ENCODE data around the gene PKP1. TPM values are rescaled to one million over a fixed set of nuclear protein-coding genes. Genes with fewer than 3 reads are reported as not detected.

The PKP1 gene
- total RNA-seq, 6 experiments from 2014 or later: not detected

GRCh38 chr1:201277441-201277840 lies 5.9 kb upstream of the PKP1 start:
- Mint-ChIP-seq H3K27ac (no peak overlapping the region), H3K4me3 (no peak overlapping the region), H3K9me3 (no peaks in the 10 kb centered on the region), H3K36me3 (ENCODE audit: low read depth) (no peaks in the 10 kb centered on the region), H3K27me3 (ENCODE audit: insufficient read depth) (peaks cover 23% of the 10 kb centered on the region), H3K4me1 (ENCODE audit: low read depth) (peaks cover 17% of the 10 kb centered on the region)
- DNase-seq: no peak
- TF ChIP-seq, protein P1, sequence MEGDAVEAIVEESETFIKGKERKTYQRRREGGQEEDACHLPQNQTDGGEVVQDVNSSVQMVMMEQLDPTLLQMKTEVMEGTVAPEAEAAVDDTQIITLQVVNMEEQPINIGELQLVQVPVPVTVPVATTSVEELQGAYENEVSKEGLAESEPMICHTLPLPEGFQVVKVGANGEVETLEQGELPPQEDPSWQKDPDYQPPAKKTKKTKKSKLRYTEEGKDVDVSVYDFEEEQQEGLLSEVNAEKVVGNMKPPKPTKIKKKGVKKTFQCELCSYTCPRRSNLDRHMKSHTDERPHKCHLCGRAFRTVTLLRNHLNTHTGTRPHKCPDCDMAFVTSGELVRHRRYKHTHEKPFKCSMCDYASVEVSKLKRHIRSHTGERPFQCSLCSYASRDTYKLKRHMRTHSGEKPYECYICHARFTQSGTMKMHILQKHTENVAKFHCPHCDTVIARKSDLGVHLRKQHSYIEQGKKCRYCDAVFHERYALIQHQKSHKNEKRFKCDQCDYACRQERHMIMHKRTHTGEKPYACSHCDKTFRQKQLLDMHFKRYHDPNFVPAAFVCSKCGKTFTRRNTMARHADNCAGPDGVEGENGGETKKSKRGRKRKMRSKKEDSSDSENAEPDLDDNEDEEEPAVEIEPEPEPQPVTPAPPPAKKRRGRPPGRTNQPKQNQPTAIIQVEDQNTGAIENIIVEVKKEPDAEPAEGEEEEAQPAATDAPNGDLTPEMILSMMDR (IDR thresholded peaks at IDR 0.05): no peak

DNA sequence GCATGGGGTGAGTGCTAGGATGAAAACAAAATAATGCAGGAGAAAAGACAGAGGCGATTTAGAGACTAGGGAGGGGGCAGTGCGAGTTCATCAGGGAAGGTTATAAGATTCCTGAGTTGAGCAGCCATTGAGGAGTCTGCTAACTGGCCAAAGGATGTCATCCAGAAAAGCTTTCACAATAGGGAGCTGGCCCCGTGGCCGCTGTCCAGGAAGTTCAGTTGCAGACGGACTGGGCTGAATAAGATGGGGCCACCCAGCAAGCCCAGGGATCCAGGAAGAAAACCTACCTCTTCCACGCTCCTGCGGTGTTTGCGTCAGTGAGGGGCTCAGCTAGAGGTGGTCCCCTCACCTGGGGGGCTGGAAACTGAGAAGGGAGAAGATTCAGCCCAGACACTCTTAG lies 4.0 kb upstream of the PKP1 start:
- no peaks in the 10 kb centered on the region for H3K36me3 Mint-ChIP-seq (ENCODE audit: low read depth)
- H3K9me3 Mint-ChIP-seq: no peaks in the 10 kb centered on the region
- peaks cover 23% of the 10 kb centered on the region for H3K4me1 Mint-ChIP-seq (ENCODE audit: low read depth)
- TF ChIP-seq, protein P1 (IDR thresholded peaks at IDR 0.05): no peak
- H3K27ac Mint-ChIP-seq: no peak overlapping the region
- peaks cover 33% of the 10 kb centered on the region for H3K27me3 Mint-ChIP-seq (ENCODE audit: insufficient read depth)
- DNase-seq: no peak
- no peak overlapping the region for H3K4me3 Mint-ChIP-seq

DNA sequence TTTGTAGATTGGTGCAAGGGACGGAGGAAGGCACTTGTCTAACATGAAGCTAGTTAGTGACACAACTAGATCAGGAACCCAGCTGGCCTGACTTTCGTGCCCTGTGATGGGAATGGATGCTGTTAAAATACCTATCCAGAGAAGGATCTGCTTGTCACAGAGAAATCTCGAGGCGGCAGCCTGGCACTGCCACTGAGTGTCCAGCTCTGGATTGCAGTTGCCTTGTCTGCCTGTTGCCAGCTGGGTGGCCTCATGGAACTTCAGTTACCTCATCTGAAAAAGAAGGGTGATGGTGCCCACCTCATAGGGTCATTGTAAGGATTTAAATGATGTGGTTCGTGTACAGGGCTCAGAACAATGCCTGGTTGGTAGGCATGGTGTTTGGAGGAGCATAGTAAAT lies 2.4 kb upstream of the PKP1 start:
- no peak for DNase-seq
- Mint-ChIP-seq H3K27me3 (ENCODE audit: insufficient read depth) (peaks cover 39% of the 10 kb centered on the region), H3K4me3 (no peak overlapping the region), H3K36me3 (ENCODE audit: low read depth) (no peaks in the 10 kb centered on the region), H3K27ac (no peak overlapping the region), H3K9me3 (no peaks in the 10 kb centered on the region), H3K4me1 (ENCODE audit: low read depth) (peaks cover 8% of the 10 kb centered on the region)
- TF ChIP-seq, protein P1 (IDR thresholded peaks at IDR 0.05): no peak

DNA sequence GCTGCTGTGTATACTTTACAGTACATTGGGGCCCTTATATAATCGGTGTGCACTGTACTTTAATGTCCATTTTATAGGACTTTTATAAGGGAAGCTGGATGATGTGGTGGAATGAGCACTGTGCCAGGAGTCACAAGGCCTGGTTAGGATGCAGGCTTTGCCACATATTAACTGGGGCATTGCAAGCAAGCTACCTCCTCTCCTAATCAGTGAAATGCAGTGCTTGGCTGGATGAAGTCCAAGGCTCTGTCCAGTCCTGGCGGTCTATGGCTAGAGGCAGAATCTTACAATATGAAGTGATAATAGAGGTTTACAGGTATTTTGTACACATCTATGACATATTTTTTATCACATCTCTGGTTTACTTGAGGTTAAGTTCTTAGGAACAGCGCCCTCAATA lies 1.7 kb upstream of the PKP1 start:
- H3K36me3 Mint-ChIP-seq (ENCODE audit: low read depth): no peaks in the 10 kb centered on the region
- H3K4me3 Mint-ChIP-seq: no peak overlapping the region
- TF ChIP-seq, protein P1 (IDR thresholded peaks at IDR 0.05): no peak
- peaks cover 46% of the 10 kb centered on the region for H3K27me3 Mint-ChIP-seq (ENCODE audit: insufficient read depth)
- H3K27ac Mint-ChIP-seq: no peak overlapping the region
- H3K9me3 Mint-ChIP-seq: no peaks in the 10 kb centered on the region
- H3K4me1 Mint-ChIP-seq (ENCODE audit: low read depth): peaks cover 6% of the 10 kb centered on the region
- DNase-seq: no peak

- no peak for DNase-seq
- TF ChIP-seq, protein P1 (IDR thresholded peaks at IDR 0.05): no peak
- Mint-ChIP-seq H3K4me1 (ENCODE audit: low read depth) (peaks cover 6% of the 10 kb centered on the region), H3K27ac (no peak overlapping the region), H3K27me3 (ENCODE audit: insufficient read depth) (peaks cover 52% of the 10 kb centered on the region), H3K4me3 (no peak overlapping the region), H3K9me3 (no peaks in the 10 kb centered on the region), H3K36me3 (ENCODE audit: low read depth) (no peaks in the 10 kb centered on the region)
Observed at GRCh38 chr1:201282216-201282615, 1.1 kb upstream of the PKP1 start.

Measured in HFFc6 (cell line).